NCI-H748 treated with DMSO at 0.1 percent for 48 hours (cell line): ENCODE results near the gene LGALSL.

Experiments used
- DNase-seq: peaks from one replicate; lab custom pipeline; 2025; lab: John Stamatoyannopoulos, UW

The LGALSL gene

GRCh38 chr2:64498438-64498837 is 44.5 kb downstream of the LGALSL start:
- no peak for DNase-seq

DNA sequence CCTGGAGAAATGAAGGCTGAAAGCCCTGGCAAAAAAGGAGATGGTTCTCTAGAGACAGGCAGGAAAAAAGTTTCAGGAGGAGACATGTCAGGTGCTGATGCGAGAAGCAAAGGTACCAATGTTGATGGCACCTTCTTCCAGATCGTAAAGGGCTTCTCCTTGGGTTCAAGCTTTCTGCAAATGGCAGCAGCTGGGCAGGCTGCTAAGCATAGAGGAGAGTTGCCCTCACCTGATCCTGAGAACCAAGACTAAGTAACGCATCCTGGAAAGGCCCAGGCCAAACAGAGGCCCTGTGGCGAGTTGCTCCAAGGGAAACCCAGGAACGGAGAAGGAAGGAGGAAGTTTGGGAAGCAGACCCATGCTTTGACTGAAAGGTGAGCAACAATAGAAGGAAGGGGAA is 46.6 kb downstream of the LGALSL start:
- DNase-seq = no peak

DNA sequence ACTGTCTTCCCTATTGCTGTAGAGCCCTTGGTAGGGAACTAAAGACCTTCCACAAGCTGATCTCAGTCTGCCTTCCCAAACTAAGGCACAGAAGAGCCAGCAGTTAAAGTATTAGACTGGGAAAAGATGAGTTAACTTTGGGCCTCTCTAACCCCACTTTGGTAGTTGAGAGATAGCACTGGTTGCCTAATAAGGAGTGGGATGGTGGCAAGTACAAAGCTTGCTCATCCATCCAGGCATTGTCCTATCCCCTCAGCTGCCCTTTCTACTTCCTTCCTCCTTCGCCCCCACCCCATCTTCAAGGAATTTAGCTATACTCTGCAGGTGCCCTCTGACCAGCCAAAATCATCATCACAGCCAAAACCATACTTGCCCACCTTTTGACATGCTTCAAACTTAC is 48.0 kb downstream of the LGALSL start:
- DNase-seq = no peak

DNA sequence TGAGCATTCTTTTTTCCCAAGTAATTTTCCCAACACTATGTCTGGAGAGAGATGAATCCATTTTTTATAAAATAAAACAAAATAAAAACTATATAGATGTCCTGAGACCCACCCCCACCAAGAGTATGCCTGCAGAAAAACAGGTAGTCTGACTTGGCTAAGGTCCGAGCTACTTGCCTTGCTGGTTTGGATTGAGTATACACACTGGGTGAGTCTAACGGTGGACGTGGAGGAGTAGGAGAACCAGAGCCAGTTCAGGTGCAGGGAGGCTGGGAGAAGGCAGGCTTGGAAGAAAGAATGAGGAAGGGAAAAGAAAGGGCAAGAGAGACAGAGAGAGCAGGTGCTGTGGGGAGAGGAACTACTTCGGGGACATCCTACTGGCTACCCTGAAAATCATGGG is 48.9 kb downstream of the LGALSL start:
- no peak for DNase-seq

- DNase-seq = no peak
Observed at GRCh38 chr2:64504774-64505720, 51.1 kb downstream of the LGALSL start.

DNA sequence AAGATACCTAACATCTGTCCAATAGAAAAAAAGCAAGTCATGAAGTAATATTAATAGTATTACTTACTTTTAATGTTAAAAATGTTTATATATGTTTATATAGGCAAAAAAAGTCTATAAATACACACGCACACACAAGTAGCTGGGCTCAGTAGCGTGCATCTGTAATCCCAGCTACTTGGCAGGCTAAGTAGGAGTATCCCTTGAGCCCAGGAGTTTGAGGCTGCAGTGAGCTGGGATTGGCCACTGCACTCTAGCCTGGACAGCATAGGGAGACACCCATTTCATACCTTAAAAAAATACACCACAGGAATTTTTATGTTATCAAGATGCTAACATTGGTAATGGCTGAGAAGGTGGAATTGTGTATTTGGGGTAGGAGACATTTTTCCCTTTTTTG is 52.7 kb downstream of the LGALSL start:
- no peak for DNase-seq
